GM18870 (cell line): Measurements from ENCODE around the gene ARMH3.

Experiments
- ATAC-seq: cut with Tn5 transposase; IDR thresholded peaks from one replicate; pipeline ENCODE4 v1.9.1; 2021; ENCODE audit warnings: moderate library complexity; ENCODE audit not compliant: unreplicated experiment

ARMH3 gene

GRCh38 chr10:101897633-101898032, 158.3 kb downstream of the ARMH3 start:
- ATAC-seq = no peak

- no peak for ATAC-seq
These were observed 159.6 kb downstream of the ARMH3 start for GRCh38 chr10:101896225-101896877.

GRCh38 chr10:101895781-101896180, 160.2 kb downstream of the ARMH3 start:
- no peak for ATAC-seq

GRCh38 chr10:101894742-101895141, 161.2 kb downstream of the ARMH3 start:
- ATAC-seq = no peak

- no peak for ATAC-seq
These were observed 161.7 kb downstream of the ARMH3 start for GRCh38 chr10:101894266-101894665.

- ATAC-seq = no peak
These were observed 162.4 kb downstream of the ARMH3 start for GRCh38 chr10:101893510-101894120.

GRCh38 chr10:101892782-101893391, 163.1 kb downstream of the ARMH3 start:
- no peak for ATAC-seq

GRCh38 chr10:101889256-101890210, 166.4 kb downstream of the ARMH3 start:
- ATAC-seq = no peak

GRCh38 chr10:101888251-101888949, 167.6 kb downstream of the ARMH3 start:
- no peak for ATAC-seq

GRCh38 chr10:101887775-101888174, 168.2 kb downstream of the ARMH3 start:
- no peak for ATAC-seq

GRCh38 chr10:101886521-101887312, 169.3 kb downstream of the ARMH3 start:
- ATAC-seq = no peak

GRCh38 chr10:101881036-101881774, 174.8 kb downstream of the ARMH3 start:
- ATAC-seq = no peak

GRCh38 chr10:101880232-101880573, 175.8 kb downstream of the ARMH3 start:
- no peak for ATAC-seq

- no peak for ATAC-seq
These were observed 176.3 kb downstream of the ARMH3 start for GRCh38 chr10:101879456-101880231.

GRCh38 chr10:101878869-101879268, 177.1 kb downstream of the ARMH3 start:
- ATAC-seq = no peak

- no peak for ATAC-seq
These were observed 180.8 kb downstream of the ARMH3 start for GRCh38 chr10:101875068-101875688.

- no peak for ATAC-seq
These were observed 181.7 kb downstream of the ARMH3 start for GRCh38 chr10:101874252-101874651.

- ATAC-seq = no peak
These were observed 188.0 kb downstream of the ARMH3 start for GRCh38 chr10:101867931-101868330.
